Gastroesophageal sphincter (tissue), 3 donors: ENCODE results near the gene GTPBP2.

Experiments
- CTCF ChIP-seq, 4 experiments: fragments of 200-600 bp in 2 of 4; fragments of 450-650 bp in 2 of 4; sonication (generic) in 1 of 4; IDR thresholded peaks; one replicate each; pipeline ENCODE4 v1.5.1; 2017 to 2019; ENCODE audit warnings: antibody characterized with exemption in 4 of 4, mild to moderate bottlenecking in 2 of 4, moderate library complexity in 2 of 4
- EP300 ChIP-seq: sonication (generic); formaldehyde crosslinking; IDR thresholded peaks from one replicate; pipeline ENCODE4 v1.6.1; 2017; ENCODE audit warnings: antibody characterized with exemption, mild to moderate bottlenecking
- POLR2A ChIP-seq, 2 donors: fragments of 450-650 bp; IDR thresholded peaks; one replicate each; pipeline ENCODE4 v1.6.1; 2017; ENCODE audit warnings: antibody characterized with exemption in 2 of 2, mild to moderate bottlenecking in 2 of 2, moderate library complexity in 1 of 2

- no peak for TF ChIP-seq EP300
- TF ChIP-seq CTCF (IDR thresholded peaks at IDR 0.05): no peak
- no peak for TF ChIP-seq POLR2A (IDR thresholded peaks at IDR 0.05)
Observed at GRCh38 chr6:43614396-43614730, 14.7 kb downstream of the GTPBP2 start.
